Measurements from ENCODE around the gene DCDC2B. TPM values are rescaled to one million over a fixed set of nuclear protein-coding genes. Genes with fewer than 3 reads are reported as not detected.

The DCDC2B gene
- total RNA-seq, 1 experiment from 2014 or later: 0.27 TPM

- ChIA-PET RAD21 (ENCODE audit: low non-redundant PET in 1 of 2, low total read pairs in 2 of 2, uncharacterized antibody in 2 of 2, unreplicated experiment in 2 of 2) (no interaction called here), CTCF (no interaction called here), POLR2A (no interaction called here)
- peaks cover 65% of the 10 kb centered on the region for H3K79me2 ChIP-seq (ENCODE audit: insufficient read depth, low read length)
- H3K9ac ChIP-seq (ENCODE audit: low read length): no peak overlapping the region
- no peak overlapping the region for H2AFZ ChIP-seq (ENCODE audit: low read depth, low read length, poor library complexity, severe bottlenecking)
- no peaks in the 10 kb centered on the region for H3K9me2 ChIP-seq (ENCODE audit: insufficient read depth)
- no peaks in the 10 kb centered on the region for H3K27me3 ChIP-seq (ENCODE audit: insufficient read depth, low read length)
- intact Hi-C loops (cut with micrococcal nuclease): no loop called here
- H4K20me1 ChIP-seq (ENCODE audit: insufficient read depth): peaks cover 15% of the 10 kb centered on the region; the same call in 1 of the 2 replicates
- BruUV-seq (replicated peaks): no TSS peak
- H3K9me3 ChIP-seq (ENCODE audit: control insufficient read depth in 1 of 2, insufficient read depth in 1 of 2, low read depth in 1 of 2, low read length in 2 of 2): no peaks in the 10 kb centered on the region
- H3K36me3 ChIP-seq (ENCODE audit: control insufficient read depth in 1 of 2, insufficient read depth in 2 of 2, low read length in 2 of 2): peaks cover 32 to 50% of the 10 kb centered on the region in 2 experiments
- ATAC-seq (no peak), DNase-seq (ENCODE audit: low read depth, low spot score) (no peak)
- H3K4me3 ChIP-seq (replicated peaks in 1 of 2; ENCODE audit: low read depth in 1 of 2, low read length in 2 of 2): no peak overlapping the region
- TF ChIP-seq ATF3 (IDR thresholded peaks at IDR 0.05) (no peak), ZFX (IDR thresholded peaks at IDR 0.05) (no peak), SRF (IDR thresholded peaks at IDR 0.05; ENCODE audit: low read depth) (no peak), EZH2phosphoT487 (IDR thresholded peaks at IDR 0.05; ENCODE audit: borderline replicate concordance) (no peak), POLR2AphosphoS5 (IDR thresholded peaks at IDR 0.05; ENCODE audit: low read depth, low read length) (no peak), YY1 (IDR thresholded peaks at IDR 0.05; ENCODE audit: extremely low read depth, insufficient replicate concordance, low read depth, low read length) (no peak)
- TF ChIP-seq, protein P1, sequence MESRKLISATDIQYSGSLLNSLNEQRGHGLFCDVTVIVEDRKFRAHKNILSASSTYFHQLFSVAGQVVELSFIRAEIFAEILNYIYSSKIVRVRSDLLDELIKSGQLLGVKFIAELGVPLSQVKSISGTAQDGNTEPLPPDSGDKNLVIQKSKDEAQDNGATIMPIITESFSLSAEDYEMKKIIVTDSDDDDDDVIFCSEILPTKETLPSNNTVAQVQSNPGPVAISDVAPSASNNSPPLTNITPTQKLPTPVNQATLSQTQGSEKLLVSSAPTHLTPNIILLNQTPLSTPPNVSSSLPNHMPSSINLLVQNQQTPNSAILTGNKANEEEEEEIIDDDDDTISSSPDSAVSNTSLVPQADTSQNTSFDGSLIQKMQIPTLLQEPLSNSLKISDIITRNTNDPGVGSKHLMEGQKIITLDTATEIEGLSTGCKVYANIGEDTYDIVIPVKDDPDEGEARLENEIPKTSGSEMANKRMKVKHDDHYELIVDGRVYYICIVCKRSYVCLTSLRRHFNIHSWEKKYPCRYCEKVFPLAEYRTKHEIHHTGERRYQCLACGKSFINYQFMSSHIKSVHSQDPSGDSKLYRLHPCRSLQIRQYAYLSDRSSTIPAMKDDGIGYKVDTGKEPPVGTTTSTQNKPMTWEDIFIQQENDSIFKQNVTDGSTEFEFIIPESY (IDR thresholded peaks at IDR 0.05; ENCODE audit: extremely low read depth, insufficient replicate concordance, low read length): no peak
- TF ChIP-seq, protein P2, sequence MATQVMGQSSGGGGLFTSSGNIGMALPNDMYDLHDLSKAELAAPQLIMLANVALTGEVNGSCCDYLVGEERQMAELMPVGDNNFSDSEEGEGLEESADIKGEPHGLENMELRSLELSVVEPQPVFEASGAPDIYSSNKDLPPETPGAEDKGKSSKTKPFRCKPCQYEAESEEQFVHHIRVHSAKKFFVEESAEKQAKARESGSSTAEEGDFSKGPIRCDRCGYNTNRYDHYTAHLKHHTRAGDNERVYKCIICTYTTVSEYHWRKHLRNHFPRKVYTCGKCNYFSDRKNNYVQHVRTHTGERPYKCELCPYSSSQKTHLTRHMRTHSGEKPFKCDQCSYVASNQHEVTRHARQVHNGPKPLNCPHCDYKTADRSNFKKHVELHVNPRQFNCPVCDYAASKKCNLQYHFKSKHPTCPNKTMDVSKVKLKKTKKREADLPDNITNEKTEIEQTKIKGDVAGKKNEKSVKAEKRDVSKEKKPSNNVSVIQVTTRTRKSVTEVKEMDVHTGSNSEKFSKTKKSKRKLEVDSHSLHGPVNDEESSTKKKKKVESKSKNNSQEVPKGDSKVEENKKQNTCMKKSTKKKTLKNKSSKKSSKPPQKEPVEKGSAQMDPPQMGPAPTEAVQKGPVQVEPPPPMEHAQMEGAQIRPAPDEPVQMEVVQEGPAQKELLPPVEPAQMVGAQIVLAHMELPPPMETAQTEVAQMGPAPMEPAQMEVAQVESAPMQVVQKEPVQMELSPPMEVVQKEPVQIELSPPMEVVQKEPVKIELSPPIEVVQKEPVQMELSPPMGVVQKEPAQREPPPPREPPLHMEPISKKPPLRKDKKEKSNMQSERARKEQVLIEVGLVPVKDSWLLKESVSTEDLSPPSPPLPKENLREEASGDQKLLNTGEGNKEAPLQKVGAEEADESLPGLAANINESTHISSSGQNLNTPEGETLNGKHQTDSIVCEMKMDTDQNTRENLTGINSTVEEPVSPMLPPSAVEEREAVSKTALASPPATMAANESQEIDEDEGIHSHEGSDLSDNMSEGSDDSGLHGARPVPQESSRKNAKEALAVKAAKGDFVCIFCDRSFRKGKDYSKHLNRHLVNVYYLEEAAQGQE (IDR thresholded peaks at IDR 0.05; ENCODE audit: low read depth): no peak
- H3K4me2 ChIP-seq (ENCODE audit: low read length): no peak overlapping the region
- no peak overlapping the region for H3K27ac ChIP-seq (ENCODE audit: low read depth, low read length)
- peaks cover 15 to 32% of the 10 kb centered on the region in 2 experiments for H3K4me1 ChIP-seq (ENCODE audit: control insufficient read depth in 1 of 2, insufficient read depth in 2 of 2, low read length in 2 of 2)
Observed at GRCh38 chr1:32182060-32182459, 26.8 kb upstream of the DCDC2B start.

Data from HCT116 (cell line).